Activated gamma-delta T cell (primary cell): ENCODE data around the gene MMP28.
A peak's percentile ranks its signal among the peaks of the same experiment; 100 is the strongest.
"Not testable (repeated sequence)": the region's sequence is repeated elsewhere in the genome, so short reads cannot be mapped to it uniquely, and the experiment has no call there.

Experiments
- DNase-seq: peaks from one replicate; lab custom pipeline; 2025; lab: John Stamatoyannopoulos, UW

MMP28 gene

DNA sequence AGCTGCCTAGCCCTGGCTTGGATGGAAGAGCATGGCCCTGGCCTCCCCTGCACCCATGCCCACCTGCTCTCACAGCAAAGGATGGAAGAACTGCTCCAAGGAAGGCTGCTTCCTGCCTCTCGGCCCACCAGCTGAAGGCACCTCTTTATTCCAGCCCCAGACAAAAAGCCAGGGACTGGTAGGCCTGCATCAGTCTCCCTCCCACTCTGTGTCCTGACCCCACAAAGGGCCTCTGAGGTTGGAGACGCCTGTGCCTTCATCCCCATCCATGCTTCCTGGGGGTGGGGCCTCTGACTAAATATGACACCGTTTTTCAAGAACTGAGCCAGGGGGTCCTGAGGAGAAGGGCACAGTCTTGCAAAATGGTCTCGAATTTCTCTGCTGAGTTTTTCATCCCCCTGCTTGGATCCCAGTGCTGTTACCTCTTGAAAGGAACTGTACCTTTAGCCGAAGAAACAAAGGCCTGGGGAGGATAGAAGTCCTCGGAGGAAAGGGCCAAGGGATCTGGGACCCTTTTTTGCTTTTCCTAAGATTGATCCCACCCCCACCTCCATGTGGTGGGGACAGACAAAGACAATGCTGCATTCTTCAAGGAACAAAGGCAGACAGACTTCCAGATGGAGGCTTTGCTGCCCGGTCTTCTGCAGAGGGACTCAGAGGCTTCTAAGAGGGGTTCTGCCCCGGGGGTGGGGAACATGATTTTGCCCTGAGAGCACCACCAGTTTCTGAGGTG lies 29.5 kb downstream of the MMP28 start:
- DNase-seq, result no peak

DNA sequence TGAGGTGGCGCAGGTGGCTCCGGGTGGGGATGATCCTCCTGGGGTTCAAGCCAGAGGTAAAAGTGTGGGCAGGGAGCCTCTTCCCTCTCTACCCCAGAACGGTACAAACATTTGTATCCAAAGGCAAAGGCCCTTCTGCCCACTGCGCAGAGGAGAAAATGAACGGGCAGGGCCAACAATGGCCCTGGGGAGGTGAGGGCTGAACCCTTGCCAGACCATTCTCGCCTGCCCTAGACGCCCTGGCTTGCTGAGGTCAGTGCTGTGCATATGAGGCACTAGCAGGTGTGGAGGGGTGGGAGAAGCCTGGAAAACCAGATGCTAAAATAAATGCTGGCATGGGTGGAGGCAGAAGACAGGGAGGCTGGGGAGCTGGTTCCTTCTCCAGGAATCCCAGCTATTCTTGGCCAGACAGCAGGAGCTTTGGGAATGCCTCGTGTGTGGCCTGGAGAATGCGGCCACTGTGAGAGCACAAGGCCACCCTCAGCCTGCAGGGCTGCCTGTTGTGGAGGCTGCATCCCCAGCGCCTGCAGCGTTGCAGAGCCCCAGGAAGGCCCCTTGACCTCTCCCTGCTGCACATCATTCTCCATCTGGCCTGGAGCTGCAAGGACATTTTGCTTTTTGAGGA lies 30.2 kb downstream of the MMP28 start:
- no peak for DNase-seq

DNA sequence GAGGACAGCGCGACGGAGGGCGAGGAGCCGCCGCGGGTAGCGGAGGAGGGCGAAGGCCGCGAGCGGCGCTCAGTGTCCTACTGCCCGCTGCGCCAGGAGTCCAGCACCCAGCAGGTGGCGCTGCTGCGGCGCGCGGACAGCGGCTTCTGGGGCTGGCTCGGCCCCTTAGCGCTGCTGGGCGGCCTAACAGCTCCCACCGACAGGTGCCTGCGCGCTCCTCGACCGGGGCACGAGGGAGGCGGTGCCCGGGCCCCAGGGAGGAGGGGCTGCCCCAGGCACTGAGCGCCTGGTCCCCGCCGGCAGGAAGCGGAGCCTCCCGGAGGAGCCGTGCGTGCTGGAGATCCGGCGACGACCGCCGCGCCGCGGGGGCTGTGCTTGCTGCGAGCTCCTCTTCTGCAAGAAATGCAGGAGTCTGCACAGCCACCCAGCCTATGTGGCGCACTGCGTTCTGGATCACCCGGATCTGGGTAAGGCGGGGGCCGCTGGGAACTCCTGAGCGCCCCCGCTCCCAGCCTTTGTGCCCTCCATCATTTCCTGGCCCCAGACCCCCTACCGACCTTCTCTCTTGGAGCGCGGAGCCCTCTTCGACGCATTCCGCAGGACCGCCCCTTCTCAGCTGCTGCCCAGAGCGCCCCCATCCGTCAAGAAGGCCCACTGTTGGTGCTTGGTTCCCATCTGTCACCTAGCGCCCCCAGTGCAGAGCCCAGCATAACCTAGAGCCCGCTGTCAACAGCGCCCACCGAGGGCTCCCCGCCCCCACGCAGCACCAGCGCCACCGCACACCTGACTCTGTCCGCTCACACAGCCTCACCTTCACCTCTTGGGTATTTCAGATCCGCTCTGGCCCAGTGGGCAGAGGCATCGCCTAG lies 31.1 kb downstream of the MMP28 start:
- DNase-seq, result peak; percentile 74

DNA sequence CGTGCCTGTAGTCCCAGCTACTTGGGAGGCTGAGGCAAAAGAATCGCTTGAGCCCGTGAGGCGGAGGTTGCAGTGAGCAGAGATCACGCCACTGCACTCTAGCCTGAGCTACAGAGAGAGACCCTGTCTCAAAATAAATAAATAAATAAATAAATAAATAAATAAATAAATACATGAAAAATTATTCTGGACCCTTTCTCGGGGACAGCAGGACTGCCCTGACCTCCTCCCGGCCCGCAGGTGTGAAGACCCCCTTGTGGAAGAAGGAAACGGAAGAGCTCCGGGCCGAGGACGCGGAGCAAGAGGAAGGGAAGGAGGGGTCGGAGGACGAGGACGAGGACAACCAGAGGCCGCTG lies 31.7 kb downstream of the MMP28 start:
- DNase-seq, result no peak

DNA sequence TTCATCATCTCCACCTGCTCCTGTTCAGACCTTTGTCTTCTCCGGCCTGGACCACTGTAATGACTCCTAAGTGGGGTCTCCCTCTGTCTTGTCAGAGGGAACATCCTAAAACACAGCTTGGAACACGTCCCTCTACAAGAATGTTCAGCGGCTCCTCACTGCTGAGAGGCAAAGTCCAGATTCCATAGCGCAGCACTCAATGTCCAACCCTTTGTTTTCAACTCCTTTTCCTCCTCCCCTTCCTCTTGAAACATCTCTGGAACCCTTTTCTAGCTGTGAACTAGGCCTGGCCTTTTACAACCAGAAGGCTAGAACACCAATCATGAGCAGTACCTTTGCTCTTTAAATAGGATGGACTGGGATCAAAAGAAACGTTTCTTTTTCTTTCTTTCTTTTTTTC lies 33.8 kb downstream of the MMP28 start:
- DNase-seq, result no peak

DNA sequence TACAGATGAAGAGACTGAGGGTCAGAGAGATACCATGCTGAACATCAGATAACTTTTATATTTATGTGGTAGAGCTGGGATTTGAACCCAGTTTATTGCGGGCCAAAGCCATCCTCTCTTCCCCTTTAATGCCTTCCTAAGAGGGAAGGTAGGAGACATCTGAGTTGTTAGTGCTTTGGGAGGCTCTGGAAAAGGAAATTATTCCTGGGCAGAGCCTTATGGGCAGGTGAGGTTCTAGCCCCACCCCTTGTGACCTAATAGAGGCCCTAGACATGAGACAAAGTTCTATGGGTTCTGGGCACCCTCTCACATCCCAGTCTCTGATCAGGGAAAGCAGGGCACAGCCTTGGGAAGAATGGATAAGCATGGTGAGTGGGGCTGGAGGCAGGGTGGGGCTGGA lies 34.9 kb downstream of the MMP28 start, which contains the start of gene C17orf50:
Gene C17orf50 (plus strand): TSS at position 301 of the 400 bp plus-strand sequence. CDS start 55 bp downstream, at position 356.
- no peak for DNase-seq

DNA sequence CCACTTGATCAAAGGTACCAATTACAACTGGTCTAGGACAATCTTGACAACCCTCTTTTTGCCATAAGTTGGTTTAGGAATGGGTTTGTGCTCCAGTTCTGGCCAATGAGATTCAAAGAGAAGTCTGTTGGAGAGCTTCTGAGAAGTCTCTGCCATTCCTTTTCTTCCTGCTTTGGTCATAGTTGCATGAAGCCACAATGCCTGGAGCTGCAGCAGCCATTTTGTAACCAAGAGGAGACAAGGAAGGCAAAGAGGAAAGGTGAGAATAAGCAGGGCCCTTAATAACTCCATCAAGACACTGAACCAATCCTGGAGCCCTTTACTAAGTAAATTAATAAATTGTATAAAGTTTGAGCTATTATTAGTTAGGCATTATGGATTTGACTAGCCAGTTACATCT lies 38.2 kb downstream of the MMP28 start:
- DNase-seq, result no peak

DNA sequence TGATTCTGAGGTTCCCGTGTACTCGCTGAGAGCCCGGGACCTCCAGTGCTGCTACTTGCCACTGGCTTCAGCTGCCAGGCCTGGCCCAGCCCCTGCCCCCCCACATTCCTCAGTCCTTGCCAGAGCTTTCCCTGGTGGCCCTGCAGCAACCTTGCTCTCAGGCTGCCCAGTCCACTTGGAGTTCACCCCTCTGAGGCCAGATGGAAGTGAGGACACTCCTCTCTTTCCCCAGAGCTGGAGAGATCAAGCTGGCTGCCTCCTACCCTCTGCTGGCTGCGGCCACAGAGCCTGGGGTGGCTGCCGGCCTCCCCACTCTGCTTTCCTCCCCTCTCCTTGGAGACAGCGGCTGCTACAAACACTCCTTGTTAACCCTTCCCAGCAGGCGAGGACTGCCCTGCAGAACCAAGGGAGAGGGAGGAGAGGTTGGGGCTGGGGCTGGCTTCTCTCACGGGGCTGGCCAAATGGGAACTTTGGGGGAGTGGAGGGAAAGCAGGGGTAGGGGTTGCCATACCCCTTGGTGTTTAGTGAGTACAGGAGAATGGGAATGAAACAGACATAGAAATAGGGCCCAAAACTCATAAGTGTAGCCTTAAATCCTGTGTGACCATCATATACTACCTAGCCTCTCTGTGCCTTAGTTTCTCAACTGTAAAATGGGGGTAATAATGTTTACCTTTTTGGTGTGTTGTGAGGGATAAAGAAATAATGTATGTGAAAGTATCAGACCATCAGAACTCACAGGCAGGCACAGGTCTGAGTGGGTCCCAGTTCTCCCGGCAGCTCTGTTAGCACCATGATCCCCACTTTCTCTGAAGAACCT lies 42.3 kb downstream of the MMP28 start, which contains the start of gene GAS2L2:
Gene GAS2L2 (minus strand): TSS at position 295 of the 820 bp plus-strand sequence. CDS start 389 bp downstream, outside the sequence.
- DNase-seq, result no peak

DNA sequence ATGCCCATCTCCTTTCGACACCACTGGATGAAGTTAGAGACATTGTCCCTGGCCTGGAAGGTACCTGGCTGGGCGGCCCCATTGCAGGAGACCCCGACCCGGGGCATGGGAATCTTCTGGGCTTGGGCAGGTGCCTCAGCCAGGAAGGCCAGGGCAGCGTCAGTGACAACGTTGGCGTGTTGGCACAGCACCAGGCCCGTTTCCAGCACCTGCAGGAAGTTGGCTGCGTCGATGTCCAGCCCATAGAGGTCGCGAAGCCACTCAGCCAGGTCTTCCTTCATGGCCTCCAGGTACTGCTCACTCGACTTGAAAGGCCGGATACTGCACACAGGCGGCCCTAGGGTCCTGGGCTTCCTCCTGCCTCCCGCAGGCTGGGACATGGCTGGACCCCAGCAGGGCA lies 43.0 kb downstream of the MMP28 start:
- DNase-seq, result no peak

DNA sequence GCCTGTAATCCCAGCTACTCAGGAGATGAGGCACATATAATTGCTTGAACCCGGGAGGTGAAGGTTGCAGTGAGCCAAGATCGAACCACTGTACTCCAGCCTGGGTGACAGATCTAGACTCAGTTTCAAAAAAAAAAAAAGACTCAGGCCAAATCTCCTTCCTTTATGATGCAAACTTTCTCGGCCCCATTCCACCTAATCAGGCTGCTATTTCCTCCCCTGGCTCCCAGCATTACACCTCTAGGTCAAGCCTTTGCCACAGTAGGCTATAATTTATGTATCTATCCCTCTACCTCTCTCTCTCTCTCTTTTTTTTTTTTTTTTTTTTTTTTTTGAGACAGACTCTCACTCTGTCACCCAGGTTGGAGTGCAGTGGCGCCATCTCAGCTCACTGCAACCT lies 43.9 kb downstream of the MMP28 start:
- not testable (repeated sequence) for DNase-seq

DNA sequence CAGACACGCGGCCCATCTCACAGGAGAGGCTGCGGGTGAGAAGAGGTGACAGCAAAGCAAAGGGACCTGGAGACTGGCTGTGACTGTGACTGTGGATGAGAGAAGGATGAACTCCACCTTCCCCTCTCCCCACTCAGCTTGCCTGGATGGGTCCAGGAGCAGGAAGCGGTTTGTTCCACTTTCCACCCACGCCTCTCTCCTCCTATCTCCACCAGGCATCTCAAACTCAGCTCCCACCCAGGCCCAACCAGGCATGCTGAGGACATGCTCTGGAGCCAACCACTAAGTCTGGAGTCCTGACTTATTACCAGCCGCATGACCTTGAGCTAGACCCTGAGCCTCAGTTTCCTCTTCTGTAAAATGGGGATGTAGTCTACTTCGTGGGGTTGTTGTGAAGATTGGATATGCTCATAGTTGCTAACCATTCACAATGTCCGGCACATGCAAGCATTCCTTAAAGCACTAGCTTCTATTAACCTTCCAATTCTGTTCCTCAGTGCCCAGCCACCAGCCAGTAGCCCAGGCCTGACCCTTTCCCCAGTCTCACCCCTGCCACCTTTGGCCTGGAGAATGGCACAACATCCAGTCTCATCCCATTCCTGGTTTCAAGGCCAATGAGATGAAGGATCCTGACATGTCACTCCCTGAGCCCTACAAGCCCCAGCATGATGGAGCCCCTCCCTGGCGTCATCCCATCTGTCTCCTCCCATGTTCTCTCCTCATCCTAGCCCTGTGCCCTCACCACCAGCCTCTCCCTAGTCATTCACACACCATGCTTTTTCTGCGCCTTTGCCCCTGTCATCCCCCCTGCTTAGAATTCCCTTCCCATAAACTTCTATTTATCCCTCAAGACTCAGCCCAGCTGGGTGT lies 44.7 kb downstream of the MMP28 start:
- no peak for DNase-seq

DNA sequence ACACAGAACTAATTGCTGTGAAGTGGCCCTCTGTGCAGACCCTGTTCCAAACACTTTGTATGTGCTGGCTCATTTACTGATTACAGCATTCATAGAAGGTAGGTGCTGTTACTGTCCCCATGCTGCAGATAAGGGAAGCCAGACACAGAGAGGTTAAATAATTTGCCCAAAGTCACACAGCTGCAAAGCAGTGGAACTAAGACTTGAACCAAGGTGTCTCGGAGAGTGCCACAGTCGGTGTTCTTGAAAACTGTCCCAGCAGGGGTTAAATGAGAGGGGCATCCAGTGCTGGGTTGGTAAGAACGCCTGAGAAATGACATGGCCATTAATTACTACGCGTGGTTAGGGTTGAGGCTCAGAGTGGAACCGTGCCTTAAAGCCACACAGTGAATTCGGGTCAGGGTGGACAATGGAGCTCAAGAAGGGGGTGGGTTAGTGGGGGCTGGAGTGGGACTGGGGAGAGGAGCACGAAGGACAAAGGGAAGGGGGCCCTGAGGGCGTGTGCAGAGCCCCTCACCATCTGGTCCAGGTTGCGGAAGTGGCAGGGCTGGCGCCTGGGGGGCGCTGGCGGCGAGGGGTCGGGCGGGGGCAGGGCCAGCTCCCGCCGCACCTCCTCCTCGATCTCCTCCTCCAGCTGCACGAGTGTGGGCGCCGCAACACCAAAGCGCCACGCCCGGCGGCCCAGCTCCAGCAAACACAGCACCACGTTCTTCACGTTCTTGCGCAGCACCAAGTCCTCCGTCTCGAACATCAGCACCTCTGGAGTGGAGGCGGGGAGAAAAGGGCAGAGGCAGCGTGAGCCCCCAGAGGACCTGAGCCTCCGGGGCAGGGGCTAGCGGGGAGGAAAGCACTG lies 45.7 kb downstream of the MMP28 start:
- DNase-seq, result no peak

DNA sequence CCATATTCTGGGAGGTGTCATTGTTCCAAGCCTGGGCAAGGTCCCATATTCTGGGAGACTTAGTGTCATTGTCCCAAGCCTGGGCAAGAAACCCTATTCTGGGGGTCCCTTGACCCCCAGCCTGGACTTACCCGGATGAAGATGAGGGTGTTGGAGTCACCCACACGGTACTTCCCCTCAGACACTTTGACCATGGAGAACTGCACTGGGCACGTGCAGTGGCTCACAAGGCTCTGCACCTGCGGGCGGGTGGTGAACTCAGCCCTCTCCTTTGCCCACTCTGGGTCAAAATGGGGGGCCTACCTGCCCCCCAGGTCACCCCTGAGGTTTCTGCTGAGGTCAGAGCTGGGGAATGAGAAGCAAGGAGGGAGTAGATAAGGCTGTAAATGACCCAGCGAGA lies 46.5 kb downstream of the MMP28 start:
- DNase-seq, result no peak

DNA sequence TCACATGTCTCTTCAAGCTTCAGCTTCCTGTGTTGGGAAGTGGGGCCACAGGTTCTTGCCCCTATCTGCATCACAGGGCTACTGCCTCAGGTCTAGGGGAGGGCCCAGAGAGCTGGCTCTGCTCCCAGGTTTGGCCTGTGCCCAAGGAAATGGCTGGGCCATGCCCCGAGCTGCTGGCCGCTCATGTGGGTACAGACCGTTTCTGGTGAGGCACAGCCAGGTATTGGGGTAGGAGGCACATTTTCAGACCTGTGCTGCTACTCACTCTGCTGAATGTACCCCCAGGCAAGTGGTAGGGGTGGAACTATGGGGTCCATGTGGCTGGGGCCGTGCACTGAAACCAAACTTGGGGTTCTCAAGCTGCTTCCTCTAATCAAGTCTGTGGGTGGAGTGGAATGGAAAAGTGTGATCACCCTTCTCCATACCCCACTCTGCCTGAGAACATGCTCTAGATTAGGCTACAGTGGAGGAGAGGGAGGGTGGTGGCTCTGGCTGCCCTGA lies 47.0 kb downstream of the MMP28 start:
- no peak for DNase-seq

DNA sequence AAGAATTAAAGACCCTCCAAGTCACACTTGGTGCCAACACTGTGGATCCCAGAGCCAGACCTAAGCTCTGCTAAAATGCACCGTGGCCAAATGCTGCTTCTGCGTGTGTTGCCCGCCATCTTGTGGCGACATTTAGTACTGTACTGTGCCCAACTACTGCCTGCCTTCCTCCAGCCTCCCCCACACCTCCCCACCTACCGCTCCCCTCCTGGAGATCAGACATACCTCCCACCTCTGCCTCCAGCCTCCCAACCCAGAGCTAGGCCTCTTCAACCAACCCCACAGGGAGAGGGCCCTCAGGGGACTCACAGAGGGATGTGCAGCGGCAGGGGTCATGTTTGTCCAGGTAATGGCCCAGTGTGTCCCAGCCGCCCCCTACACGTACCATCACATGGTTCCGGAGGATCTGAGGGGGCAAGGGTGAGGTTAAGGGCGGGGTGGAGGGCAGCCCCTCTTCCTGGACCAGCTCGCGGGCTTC lies 47.9 kb downstream of the MMP28 start:
- no peak for DNase-seq

DNA sequence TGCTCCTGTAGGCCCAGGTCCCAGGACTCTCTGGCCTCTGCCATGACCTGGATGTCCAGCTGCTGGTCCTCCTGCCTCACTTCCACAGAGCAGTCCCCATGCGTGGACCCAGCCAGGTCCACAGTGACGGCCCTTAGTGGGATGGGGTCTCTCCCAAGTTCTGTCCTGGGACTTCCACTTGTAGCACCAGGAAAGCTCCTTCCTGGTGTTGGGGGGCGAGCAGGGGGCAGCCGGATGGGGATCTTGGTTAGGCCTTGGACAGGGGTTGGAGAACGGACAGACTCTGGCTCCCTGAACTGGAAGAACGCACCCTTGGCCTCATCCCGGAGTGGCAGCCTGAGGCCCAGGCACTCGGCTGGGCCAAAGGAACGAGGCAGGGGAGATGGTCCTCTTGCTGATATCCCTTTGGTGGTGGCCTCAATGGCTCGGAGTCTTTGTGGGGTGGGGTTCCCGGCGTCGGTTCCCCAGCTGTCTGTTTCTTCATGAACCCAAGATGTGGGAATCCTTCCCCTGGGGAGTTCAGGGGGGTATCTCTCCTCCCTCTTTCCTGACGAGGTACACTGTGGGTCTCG lies 49.6 kb downstream of the MMP28 start:
- no peak for DNase-seq

DNA sequence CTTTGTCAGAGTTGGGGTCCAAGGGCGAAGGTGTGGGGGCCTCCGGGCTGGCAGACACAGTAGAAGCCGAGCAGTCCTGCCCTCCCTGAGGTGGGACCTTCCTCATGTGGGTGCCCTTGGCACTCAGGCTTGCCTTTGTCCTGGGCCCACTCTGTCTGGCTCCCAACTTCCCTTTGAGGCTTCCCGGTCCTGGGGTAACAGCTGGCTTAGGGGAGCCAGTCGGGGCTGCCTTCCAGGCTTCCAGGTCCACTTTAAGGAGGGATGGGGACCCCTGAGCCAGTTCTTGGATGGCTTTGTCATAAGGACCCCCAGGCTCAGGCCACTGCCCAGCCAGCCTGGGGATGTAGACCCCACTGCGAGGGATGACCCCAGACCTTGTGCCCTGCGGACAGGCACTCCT lies 50.2 kb downstream of the MMP28 start:
- DNase-seq, result no peak

DNA sequence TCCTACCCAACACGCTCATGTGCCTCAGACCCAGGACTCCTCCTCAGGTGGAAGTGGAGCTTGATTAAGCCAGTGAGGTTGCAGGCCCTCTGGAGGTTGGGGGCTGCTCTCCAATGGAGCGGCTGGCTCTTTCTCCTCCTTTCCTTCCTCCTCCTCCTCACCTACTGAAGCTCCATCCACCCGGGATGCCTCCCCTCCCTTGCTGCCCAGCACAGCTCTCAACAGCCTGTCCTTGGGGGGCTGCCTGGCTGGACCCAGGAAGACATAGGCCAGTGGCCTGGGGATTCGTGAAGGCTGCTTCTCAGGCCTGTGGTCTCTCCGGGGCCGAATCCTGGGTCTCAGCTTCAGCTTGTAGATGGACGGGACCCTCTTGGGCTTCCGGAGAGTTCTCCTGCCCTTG lies 50.6 kb downstream of the MMP28 start:
- DNase-seq, result no peak
